Measurements from ENCODE around the gene NEAT1. TPM values are rescaled to one million over a fixed set of nuclear protein-coding genes. Genes with fewer than 3 reads are reported as not detected.

NEAT1 gene
- total RNA-seq, 1 experiment from 2014 or later, result 12.8 TPM

- Histone ChIP-seq H3K27ac (peak overlapping the region; percentile 98), H3K36me3 (peaks cover 9% of the 10 kb centered on the region; the same call in 1 of the 2 replicates), H3K27me3 (no peaks in the 10 kb centered on the region), H3K9me3 (replicated peaks) (no peaks in the 10 kb centered on the region), H3K4me3 (peak overlapping the region; percentile 71), H3K4me1 (peaks cover 38% of the 10 kb centered on the region)
- peak; percentile 90 for DNase-seq
These were observed 1.4 kb upstream of the NEAT1 start for GRCh38 chr11:65420979-65421793.

DNA sequence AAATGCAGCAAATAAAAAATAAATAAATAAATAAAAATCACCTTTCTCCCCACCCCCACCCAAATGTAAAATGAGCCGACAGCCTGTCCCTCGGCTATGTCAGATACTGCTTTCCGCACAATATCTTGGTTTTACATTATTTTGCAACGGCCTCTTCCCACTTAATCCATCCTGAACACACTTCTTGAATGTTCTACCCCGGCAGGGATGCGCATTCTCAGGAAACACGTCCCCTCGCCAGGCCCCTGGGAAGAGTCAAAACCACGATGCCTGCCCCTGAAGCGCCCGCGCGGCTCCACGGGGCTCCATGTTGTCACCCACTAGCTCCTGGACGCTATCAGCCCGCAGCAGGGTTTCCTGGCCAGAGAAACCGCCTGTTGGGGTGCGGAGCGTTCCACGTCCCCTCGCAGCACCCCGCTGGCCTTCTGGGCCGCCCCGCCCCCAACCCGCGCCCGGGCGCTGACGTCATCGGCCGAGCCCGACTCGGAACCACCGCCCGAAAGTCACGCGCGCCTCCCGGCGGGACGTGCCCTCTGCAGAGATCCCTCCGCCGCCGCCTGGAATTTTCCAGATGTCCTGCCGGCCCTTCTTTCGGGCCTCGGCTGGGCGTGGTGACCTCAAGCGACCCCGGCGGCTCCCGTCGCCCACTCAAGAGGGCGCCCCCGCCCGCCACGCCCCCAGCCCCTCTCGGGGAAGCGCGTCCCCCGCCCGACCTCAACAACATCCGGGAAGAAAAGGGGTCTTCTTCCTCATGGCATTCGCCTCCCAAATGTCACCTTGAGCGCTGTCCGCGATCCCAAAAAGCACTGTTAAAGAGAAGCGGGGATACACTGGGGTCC lies 585 bp upstream of the NEAT1 start:
- peak overlapping the region; percentile 98 for H3K27ac ChIP-seq
- peak overlapping the region; percentile 71 for H3K4me3 ChIP-seq
- peaks cover 39% of the 10 kb centered on the region for H3K4me1 ChIP-seq
- H3K9me3 ChIP-seq (replicated peaks), result no peaks in the 10 kb centered on the region
- peak; percentile 94 to 97 for DNase-seq
- peaks cover 17% of the 10 kb centered on the region for H3K36me3 ChIP-seq
- no peaks in the 10 kb centered on the region for H3K27me3 ChIP-seq

GRCh38 chr11:65423516-65424204 lies 1.1 kb downstream of the NEAT1 start:
- no peak for DNase-seq
- H3K36me3 ChIP-seq, result peaks cover 20% of the 10 kb centered on the region
- peaks cover 26% of the 10 kb centered on the region for H3K4me1 ChIP-seq
- peak overlapping the region; percentile 71 for H3K4me3 ChIP-seq
- H3K9me3 ChIP-seq (replicated peaks), result no peaks in the 10 kb centered on the region
- peak overlapping the region; percentile 98 for H3K27ac ChIP-seq
- H3K27me3 ChIP-seq, result no peaks in the 10 kb centered on the region

- H3K4me3 ChIP-seq, result peak overlapping the region; percentile 71
- H3K27ac ChIP-seq, result peak overlapping the region; percentile 54; the same call in 1 of the 2 replicates
- no peak for DNase-seq
- H3K9me3 ChIP-seq (replicated peaks), result no peaks in the 10 kb centered on the region
- peaks cover 22% of the 10 kb centered on the region for H3K4me1 ChIP-seq
- H3K36me3 ChIP-seq, result peaks cover 20% of the 10 kb centered on the region
- H3K27me3 ChIP-seq, result no peaks in the 10 kb centered on the region
These were observed 1.9 kb downstream of the NEAT1 start for GRCh38 chr11:65424205-65425104.

DNA sequence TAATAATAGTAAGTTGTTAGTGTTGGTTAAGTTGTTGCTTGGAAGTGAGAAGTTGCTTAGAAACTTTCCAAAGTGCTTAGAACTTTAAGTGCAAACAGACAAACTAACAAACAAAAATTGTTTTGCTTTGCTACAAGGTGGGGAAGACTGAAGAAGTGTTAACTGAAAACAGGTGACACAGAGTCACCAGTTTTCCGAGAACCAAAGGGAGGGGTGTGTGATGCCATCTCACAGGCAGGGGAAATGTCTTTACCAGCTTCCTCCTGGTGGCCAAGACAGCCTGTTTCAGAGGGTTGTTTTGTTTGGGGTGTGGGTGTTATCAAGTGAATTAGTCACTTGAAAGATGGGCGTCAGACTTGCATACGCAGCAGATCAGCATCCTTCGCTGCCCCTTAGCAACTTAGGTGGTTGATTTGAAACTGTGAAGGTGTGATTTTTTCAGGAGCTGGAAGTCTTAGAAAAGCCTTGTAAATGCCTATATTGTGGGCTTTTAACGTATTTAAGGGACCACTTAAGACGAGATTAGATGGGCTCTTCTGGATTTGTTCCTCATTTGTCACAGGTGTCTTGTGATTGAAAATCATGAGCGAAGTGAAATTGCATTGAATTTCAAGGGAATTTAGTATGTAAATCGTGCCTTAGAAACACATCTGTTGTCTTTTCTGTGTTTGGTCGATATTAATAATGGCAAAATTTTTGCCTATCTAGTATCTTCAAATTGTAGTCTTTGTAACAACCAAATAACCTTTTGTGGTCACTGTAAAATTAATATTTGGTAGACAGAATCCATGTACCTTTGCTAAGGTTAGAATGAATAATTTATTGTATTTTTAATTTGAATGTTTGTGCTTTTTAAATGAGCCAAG lies 2.7 kb downstream of the NEAT1 start:
- peaks cover 20% of the 10 kb centered on the region for H3K36me3 ChIP-seq
- H3K4me3 ChIP-seq, result peak overlapping the region; percentile 71
- no peak for DNase-seq
- H3K27ac ChIP-seq, result peak overlapping the region; percentile 54
- no peaks in the 10 kb centered on the region for H3K9me3 ChIP-seq (replicated peaks)
- peaks cover 18% of the 10 kb centered on the region for H3K4me1 ChIP-seq
- no peaks in the 10 kb centered on the region for H3K27me3 ChIP-seq

DNA sequence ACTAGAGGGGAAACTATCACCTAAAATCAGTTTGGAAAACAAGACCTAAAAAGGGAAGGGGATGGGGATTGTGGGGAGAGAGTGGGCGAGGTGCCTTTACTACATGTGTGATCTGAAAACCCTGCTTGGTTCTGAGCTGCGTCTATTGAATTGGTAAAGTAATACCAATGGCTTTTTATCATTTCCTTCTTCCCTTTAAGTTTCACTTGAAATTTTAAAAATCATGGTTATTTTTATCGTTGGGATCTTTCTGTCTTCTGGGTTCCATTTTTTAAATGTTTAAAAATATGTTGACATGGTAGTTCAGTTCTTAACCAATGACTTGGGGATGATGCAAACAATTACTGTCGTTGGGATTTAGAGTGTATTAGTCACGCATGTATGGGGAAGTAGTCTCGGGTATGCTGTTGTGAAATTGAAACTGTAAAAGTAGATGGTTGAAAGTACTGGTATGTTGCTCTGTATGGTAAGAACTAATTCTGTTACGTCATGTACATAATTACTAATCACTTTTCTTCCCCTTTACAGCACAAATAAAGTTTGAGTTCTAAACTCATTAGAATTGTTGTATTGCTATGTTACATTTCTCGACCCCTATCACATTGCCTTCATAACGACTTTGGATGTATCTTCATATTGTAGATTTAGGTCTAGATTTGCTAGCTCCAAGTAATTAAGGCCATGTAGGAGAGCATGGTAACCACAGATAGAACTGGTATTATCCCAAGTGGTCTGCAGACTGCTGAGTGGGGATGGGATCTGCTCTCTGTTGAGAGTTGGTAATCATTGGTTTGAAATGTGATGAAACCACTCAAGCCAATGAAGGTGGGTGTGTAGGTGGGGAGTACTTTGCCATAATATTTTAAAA lies 3.6 kb downstream of the NEAT1 start:
- Histone ChIP-seq H3K9me3 (replicated peaks) (no peaks in the 10 kb centered on the region), H3K36me3 (peaks cover 20% of the 10 kb centered on the region), H3K4me3 (peak overlapping the region; percentile 71), H3K27me3 (no peaks in the 10 kb centered on the region), H3K27ac (peak overlapping the region; percentile 54), H3K4me1 (peaks cover 12% of the 10 kb centered on the region)
- DNase-seq, result no peak

DNA sequence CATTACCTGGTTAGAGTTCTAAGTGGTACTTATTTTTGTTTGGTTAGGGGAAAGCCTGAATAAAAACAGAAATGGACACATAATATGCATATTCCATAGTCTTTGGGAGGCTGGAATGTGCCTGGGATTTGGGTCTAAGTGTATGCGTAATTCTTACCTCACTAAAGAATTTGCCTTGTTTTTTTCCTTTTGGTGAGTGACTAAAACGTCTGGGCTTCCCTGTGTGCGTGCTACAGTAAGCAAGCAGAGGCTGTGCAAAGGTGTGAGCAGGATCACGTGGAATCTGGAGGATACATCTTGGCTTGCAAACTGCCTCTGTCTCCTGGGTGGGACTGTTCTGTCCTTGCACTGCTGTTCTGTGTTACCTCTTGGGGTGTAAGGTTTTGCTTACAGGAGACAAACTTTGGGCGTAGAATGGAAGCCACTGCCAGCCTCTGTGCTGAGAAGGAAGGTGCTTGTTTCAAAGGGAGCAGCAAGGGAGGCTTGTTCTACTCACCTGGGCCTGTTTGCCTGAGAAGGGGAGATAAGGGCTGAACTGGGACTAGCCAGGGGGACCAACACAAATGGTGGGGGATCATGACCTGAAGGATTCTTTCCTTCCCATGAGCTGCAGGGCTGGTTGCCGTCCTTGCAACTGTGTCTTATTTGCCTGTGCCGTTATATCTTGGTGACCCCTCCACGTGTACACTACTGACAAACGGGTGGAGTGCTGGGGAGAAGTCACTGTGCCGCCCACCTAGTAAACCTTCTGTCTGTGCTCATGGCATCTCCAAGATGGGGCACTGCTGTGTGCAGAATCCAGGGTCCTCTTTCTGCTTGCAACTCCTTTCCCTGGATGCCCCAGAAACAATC lies 4.5 kb downstream of the NEAT1 start:
- H3K9me3 ChIP-seq (replicated peaks), result no peaks in the 10 kb centered on the region
- no peak for DNase-seq
- H3K27ac ChIP-seq, result peak overlapping the region; percentile 54
- no peaks in the 10 kb centered on the region for H3K27me3 ChIP-seq
- H3K4me3 ChIP-seq, result peak overlapping the region; percentile 71; the same call in 1 of the 2 replicates
- peaks cover 25% of the 10 kb centered on the region for H3K36me3 ChIP-seq
- H3K4me1 ChIP-seq, result peaks cover 12% of the 10 kb centered on the region

DNA sequence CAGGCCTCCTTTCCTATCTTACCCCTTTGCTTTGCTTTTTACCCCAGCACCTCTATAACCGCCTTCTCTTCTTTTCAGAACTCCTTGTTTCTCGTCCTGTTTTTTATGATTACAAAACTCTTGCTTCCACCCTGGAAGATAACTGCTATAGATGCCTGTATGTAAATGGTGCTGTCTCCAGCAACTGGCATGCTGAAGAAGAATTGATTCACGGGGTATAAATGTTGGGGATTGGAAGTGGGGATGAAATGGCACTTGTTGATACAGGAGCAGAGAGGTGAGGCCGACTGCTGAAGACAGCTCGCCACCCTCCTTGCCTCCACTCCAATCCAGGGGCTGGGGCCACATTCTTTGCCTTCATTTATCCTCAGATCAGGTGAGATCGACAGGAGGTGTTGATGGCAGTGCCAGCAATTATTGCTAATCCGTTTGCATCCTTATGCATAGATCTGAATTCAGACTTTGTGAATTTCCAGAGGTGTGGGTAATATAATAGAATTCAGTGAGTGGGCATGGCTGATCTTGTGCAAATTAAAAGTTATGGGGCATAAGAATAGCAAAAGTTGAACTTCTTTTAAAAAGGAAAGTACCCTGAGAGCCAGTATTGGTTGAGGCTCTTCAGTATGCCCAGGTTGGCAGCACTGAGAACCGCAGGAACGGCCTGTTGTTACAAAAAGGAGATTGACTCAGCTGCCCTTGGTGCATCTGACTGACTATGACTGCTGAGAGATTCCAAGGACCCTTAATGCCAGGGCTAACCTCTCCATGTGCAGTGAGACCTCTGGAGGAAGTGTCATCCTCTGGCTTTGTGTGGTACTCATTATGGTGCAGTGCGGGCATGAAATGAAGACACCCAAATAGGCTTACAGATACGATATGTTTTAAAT lies 5.3 kb downstream of the NEAT1 start:
- no peak for DNase-seq
- Histone ChIP-seq H3K4me3 (no peak overlapping the region), H3K36me3 (peaks cover 26% of the 10 kb centered on the region), H3K27ac (no peak overlapping the region), H3K4me1 (peaks cover 12% of the 10 kb centered on the region), H3K9me3 (replicated peaks) (no peaks in the 10 kb centered on the region), H3K27me3 (no peaks in the 10 kb centered on the region)

GRCh38 chr11:65428578-65429067 lies 6.0 kb downstream of the NEAT1 start:
- Histone ChIP-seq H3K27ac (no peak overlapping the region), H3K4me3 (no peak overlapping the region)

GRCh38 chr11:65429068-65429681 lies 6.6 kb downstream of the NEAT1 start:
- H3K27me3 ChIP-seq, result no peaks in the 10 kb centered on the region
- H3K36me3 ChIP-seq, result peaks cover 34% of the 10 kb centered on the region
- no peak overlapping the region for H3K27ac ChIP-seq
- no peak overlapping the region for H3K4me3 ChIP-seq
- H3K9me3 ChIP-seq (replicated peaks), result no peaks in the 10 kb centered on the region
- DNase-seq, result no peak
- H3K4me1 ChIP-seq, result peaks cover 12% of the 10 kb centered on the region

More at GRCh38 chr11:65428578-65429067, 6.0 kb downstream of the NEAT1 start:
- no peak for DNase-seq
- H3K4me1 ChIP-seq, result peaks cover 12% of the 10 kb centered on the region
- H3K9me3 ChIP-seq (replicated peaks), result no peaks in the 10 kb centered on the region
- H3K36me3 ChIP-seq, result peaks cover 31% of the 10 kb centered on the region
- H3K27me3 ChIP-seq, result no peaks in the 10 kb centered on the region

All from SJCRH30 (cell line).